Caco-2 (cell line): ENCODE results near the gene HSFX2. TPM values are rescaled to one million over a fixed set of nuclear protein-coding genes. Genes with fewer than 3 reads are reported as not detected.

Experiments
- BruUV-seq: library from RNA; stranded (reverse); fragments of 400-500 nt; replicated peaks from 2 replicates; lab custom pipeline; 2021; lab: Mats Ljungman, UMichigan
- CTCF ChIA-PET: fragments of 300-600 bp; sonication (Branson Sonifier 250); formaldehyde crosslinking; loops from one replicate; lab custom pipeline; 2022; ENCODE audit warnings: antibody characterized with exemption; lab: Charles Lee
- POLR2A ChIA-PET: fragments of 300-600 bp; sonication (Branson Sonifier 250); formaldehyde crosslinking; loops from one replicate; lab custom pipeline; 2022; ENCODE audit warnings: antibody characterized with exemption; lab: Charles Lee
- DNase-seq, 2 experiments: peaks; one replicate each; pipeline versions ENCODE4 v3.0.0 to v3.0.0-alpha.2; 2020 to 2022
- H3K27me3 ChIP-seq: replicated peaks from 2 replicates; pipeline ENCODE4 v1.6.0; 2011; ENCODE audit warnings: low read length; ENCODE audit not compliant: control insufficient read depth, insufficient read depth
- H3K36me3 ChIP-seq: 2 replicates; pipeline ENCODE4 v1.5.1; 2011; ENCODE audit warnings: low read length; ENCODE audit not compliant: control insufficient read depth, insufficient read depth
- H3K4me1 ChIP-seq: fragments of 250-450 bp; sonication (Bioruptor Pico); 2 replicates; pipeline ENCODE4 v1.5.1; 2020; ENCODE audit warnings: mild to moderate bottlenecking
- H3K4me3 ChIP-seq: 2 replicates; pipeline ENCODE4 v1.5.1; 2011; ENCODE audit warnings: low read depth, mild to moderate bottlenecking, control low read depth, low read length
- H3K9me3 ChIP-seq: fragments of 250-450 bp; sonication (Bioruptor Pico); 2 replicates; pipeline ENCODE4 v1.5.1; 2020; ENCODE audit warnings: mild to moderate bottlenecking, moderate library complexity
- H3K27ac Mint-ChIP-seq: one replicate; pipeline ENCODE4 v1.8.0; 2022; ENCODE audit warnings: mixed read lengths; ENCODE audit not compliant: unreplicated experiment
- H3K27me3 Mint-ChIP-seq: one replicate; pipeline ENCODE4 v1.8.0; 2022; ENCODE audit warnings: mixed read lengths; ENCODE audit not compliant: insufficient read depth, unreplicated experiment
- H3K36me3 Mint-ChIP-seq: one replicate; pipeline ENCODE4 v1.8.0; 2022; ENCODE audit warnings: mild to moderate bottlenecking, mixed read lengths; ENCODE audit not compliant: insufficient read depth, unreplicated experiment
- H3K4me1 Mint-ChIP-seq: one replicate; pipeline ENCODE4 v1.8.0; 2022; ENCODE audit warnings: low read depth, mixed read lengths; ENCODE audit not compliant: unreplicated experiment
- H3K4me3 Mint-ChIP-seq: one replicate; pipeline ENCODE4 v1.8.0; 2022; ENCODE audit warnings: mild to moderate bottlenecking, moderate library complexity, mixed read lengths; ENCODE audit not compliant: unreplicated experiment
- H3K9me3 Mint-ChIP-seq: one replicate; pipeline ENCODE4 v1.8.0; 2022; ENCODE audit warnings: mixed read lengths; ENCODE audit not compliant: unreplicated experiment
- CTCF ChIP-seq, 2 experiments: fragments of 200-600 bp in 1 of 2; IDR thresholded peaks; 1 replicate in 1 of 2; 2 replicates in 1 of 2; pipeline versions ENCODE4 v1.5.1 to v1.8.0; 2011 to 2022; ENCODE audit warnings: antibody characterized with exemption in 1 of 2, control low read depth in 1 of 2, inconsistent platforms in 1 of 2, low read depth in 1 of 2, low read length in 1 of 2, mild to moderate bottlenecking in 1 of 2, moderate library complexity in 1 of 2; ENCODE audit not compliant: insufficient read depth in 1 of 2, severe bottlenecking in 1 of 2, unreplicated experiment in 1 of 2
- intact Hi-C: fragments of 100-400 bp; cut with micrococcal nuclease; formaldehyde crosslinking; loops from one replicate; pipeline ENCODE4 v1.10.0; 2022; ENCODE audit not compliant: unreplicated experiment
- total RNA-seq: library from RNA; stranded (reverse); gene quantifications from 2 replicates; pipeline ENCODE4 v1.2.3, GENCODE V29; 2022

HSFX2 gene
- total RNA-seq, 1 experiment from 2014 or later: 0.23 TPM

GRCh38 chrX:149618871-149619270 is 23.8 kb upstream of the HSFX2 start:
- no peak overlapping the region for H3K27ac Mint-ChIP-seq
- Histone ChIP-seq H3K9me3 (no peaks in the 10 kb centered on the region), H3K27me3 (no peaks in the 10 kb centered on the region), H3K4me1 (no peaks in the 10 kb centered on the region), H3K36me3 (no peaks in the 10 kb centered on the region), H3K4me3 (no peak overlapping the region)
- no peaks in the 10 kb centered on the region for H3K27me3 Mint-ChIP-seq
- H3K4me1 Mint-ChIP-seq: no peaks in the 10 kb centered on the region
- DNase-seq: no peak
- intact Hi-C loops: no loop called here
- H3K36me3 Mint-ChIP-seq: no peaks in the 10 kb centered on the region
- no TSS peak for BruUV-seq
- TF ChIP-seq CTCF (IDR thresholded peaks at IDR 0.05; ENCODE audit: insufficient read depth in 1 of 2, low read depth in 1 of 2, low read length in 1 of 2, severe bottlenecking in 1 of 2, unreplicated experiment in 1 of 2): no peak
- no peaks in the 10 kb centered on the region for H3K9me3 Mint-ChIP-seq
- POLR2A ChIA-PET: no interaction called here
- H3K4me3 Mint-ChIP-seq: no peak overlapping the region
- CTCF ChIA-PET: no interaction called here

GRCh38 chrX:149611623-149612175 is 16.6 kb upstream of the HSFX2 start:
- H3K27ac Mint-ChIP-seq: no peak overlapping the region
- POLR2A ChIA-PET: no interaction called here
- CTCF ChIA-PET: no interaction called here
- Histone ChIP-seq H3K36me3 (no peaks in the 10 kb centered on the region), H3K4me3 (no peak overlapping the region), H3K9me3 (no peaks in the 10 kb centered on the region), H3K27me3 (no peaks in the 10 kb centered on the region), H3K4me1 (peaks cover 5% of the 10 kb centered on the region; the same call in 1 of the 2 replicates)
- no peak for TF ChIP-seq CTCF (IDR thresholded peaks at IDR 0.05; ENCODE audit: insufficient read depth in 1 of 2, low read depth in 1 of 2, low read length in 1 of 2, severe bottlenecking in 1 of 2, unreplicated experiment in 1 of 2)
- H3K4me3 Mint-ChIP-seq: no peak overlapping the region
- intact Hi-C loops: no loop called here
- BruUV-seq: no TSS peak
- H3K4me1 Mint-ChIP-seq: no peaks in the 10 kb centered on the region
- no peaks in the 10 kb centered on the region for H3K27me3 Mint-ChIP-seq
- no peak for DNase-seq
- H3K9me3 Mint-ChIP-seq: no peaks in the 10 kb centered on the region
- peaks cover 6% of the 10 kb centered on the region for H3K36me3 Mint-ChIP-seq

GRCh38 chrX:149610511-149610910 is 15.4 kb upstream of the HSFX2 start:
- Histone ChIP-seq H3K4me1 (peaks cover 5% of the 10 kb centered on the region; the same call in 1 of the 2 replicates), H3K36me3 (no peaks in the 10 kb centered on the region), H3K27me3 (no peaks in the 10 kb centered on the region), H3K4me3 (no peak overlapping the region), H3K9me3 (no peaks in the 10 kb centered on the region)
- TF ChIP-seq CTCF (IDR thresholded peaks at IDR 0.05; ENCODE audit: insufficient read depth in 1 of 2, low read depth in 1 of 2, low read length in 1 of 2, severe bottlenecking in 1 of 2, unreplicated experiment in 1 of 2): no peak
- intact Hi-C loops: no loop called here
- peaks cover 10% of the 10 kb centered on the region for H3K36me3 Mint-ChIP-seq
- H3K9me3 Mint-ChIP-seq: no peaks in the 10 kb centered on the region
- DNase-seq: no peak
- H3K4me3 Mint-ChIP-seq: no peak overlapping the region
- POLR2A ChIA-PET: no interaction called here
- H3K4me1 Mint-ChIP-seq: no peaks in the 10 kb centered on the region
- H3K27me3 Mint-ChIP-seq: no peaks in the 10 kb centered on the region
- CTCF ChIA-PET: no interaction called here
- no peak overlapping the region for H3K27ac Mint-ChIP-seq
- no TSS peak for BruUV-seq
